DMS 273 treated with DMSO at 0.1 percent for 48 hours (cell line): ENCODE results near the gene CHST4.
"Not testable (repeated sequence)": the region's sequence is repeated elsewhere in the genome, so short reads cannot be mapped to it uniquely, and the experiment has no call there.

Source experiments
- DNase-seq: peaks from one replicate; lab custom pipeline; 2025; lab: John Stamatoyannopoulos, UW

Gene CHST4

GRCh38 chr16:71524566-71525553, 1.4 kb upstream of the CHST4 start:
- no peak for DNase-seq

GRCh38 chr16:71528257-71528656, 2.0 kb downstream of the CHST4 start:
- DNase-seq: no peak

GRCh38 chr16:71528863-71529262, 2.6 kb downstream of the CHST4 start:
- no peak for DNase-seq

- no peak for DNase-seq
These were observed 6.1 kb downstream of the CHST4 start for GRCh38 chr16:71532366-71532765.

GRCh38 chr16:71536752-71537499, 10.7 kb downstream of the CHST4 start:
- DNase-seq: no peak

- no peak for DNase-seq
These were observed 11.4 kb downstream of the CHST4 start for GRCh38 chr16:71537643-71538042.

GRCh38 chr16:71542377-71542776, 16.2 kb downstream of the CHST4 start:
- no peak for DNase-seq

GRCh38 chr16:71547168-71547567, 20.9 kb downstream of the CHST4 start:
- no peak for DNase-seq

GRCh38 chr16:71552698-71553503, 26.7 kb downstream of the CHST4 start:
- no peak for DNase-seq

GRCh38 chr16:71555230-71555891, 29.1 kb downstream of the CHST4 start:
- no peak for DNase-seq

- no peak for DNase-seq
These were observed 31.1 kb downstream of the CHST4 start for GRCh38 chr16:71557299-71557698.

GRCh38 chr16:71557954-71558582, 31.8 kb downstream of the CHST4 start:
- DNase-seq: no peak

- no peak for DNase-seq
These were observed 33.6 kb downstream of the CHST4 start for GRCh38 chr16:71559855-71560254.

- not testable (repeated sequence) for DNase-seq
These were observed 35.7 kb downstream of the CHST4 start for GRCh38 chr16:71561886-71562285.

GRCh38 chr16:71562552-71562951, 36.3 kb downstream of the CHST4 start:
- no peak for DNase-seq

GRCh38 chr16:71564335-71564967, 38.2 kb downstream of the CHST4 start:
- no peak for DNase-seq

GRCh38 chr16:71565812-71566700, 39.8 kb downstream of the CHST4 start:
- DNase-seq: no peak

GRCh38 chr16:71567931-71568330, 41.7 kb downstream of the CHST4 start:
- no peak for DNase-seq

- DNase-seq: no peak
These were observed 42.3 kb downstream of the CHST4 start for GRCh38 chr16:71568551-71568950.

GRCh38 chr16:71569621-71570020, 43.4 kb downstream of the CHST4 start:
- DNase-seq: no peak
